Mesenchymal stem cell (in vitro differentiated cells and primary cell): ENCODE results near the gene RANBP9.

Experiments
- DNase-seq: peaks from one replicate; pipeline ENCODE4 v3.0.0-alpha.2; 2013
- H2AFZ ChIP-seq: one replicate; pipeline ENCODE4 v1.6.1; 2013; ENCODE audit warnings: low read depth, mild to moderate bottlenecking, control low read depth, inconsistent platforms, low read length, moderate library complexity
- H2AK5ac ChIP-seq: 2 replicates; pipeline ENCODE4 v1.6.1; 2013; ENCODE audit warnings: low read length, moderate library complexity, mild to moderate bottlenecking, inconsistent platforms; ENCODE audit not compliant: severe bottlenecking
- H2BK120ac ChIP-seq: one replicate; pipeline ENCODE4 v1.6.1; 2013; ENCODE audit warnings: low read depth, mild to moderate bottlenecking, inconsistent platforms, low read length, moderate library complexity
- H2BK12ac ChIP-seq, 2 experiments: one replicate each; pipeline ENCODE4 v1.6.1; 2013; ENCODE audit warnings: inconsistent platforms in 2 of 2, low read length in 2 of 2, mild to moderate bottlenecking in 2 of 2, moderate library complexity in 2 of 2, control low read depth in 1 of 2
- H2BK15ac ChIP-seq: one replicate; pipeline ENCODE4 v1.6.1; 2013; ENCODE audit warnings: mild to moderate bottlenecking, low read depth, inconsistent platforms; ENCODE audit not compliant: poor library complexity, severe bottlenecking
- H2BK5ac ChIP-seq: 2 replicates; pipeline ENCODE4 v1.6.1; 2013; ENCODE audit warnings: low read depth, mild to moderate bottlenecking, low read length, control low read depth, inconsistent platforms; ENCODE audit not compliant: poor library complexity, severe bottlenecking
- H3K14ac ChIP-seq, 2 experiments: one replicate each; pipeline ENCODE4 v1.6.1; 2013; ENCODE audit warnings: inconsistent platforms in 2 of 2, low read length in 2 of 2, control low read depth in 1 of 2, mild to moderate bottlenecking in 1 of 2, moderate library complexity in 1 of 2
- H3K18ac ChIP-seq, 2 experiments: one replicate each; pipeline ENCODE4 v1.6.1; 2013; ENCODE audit warnings: inconsistent platforms in 2 of 2, low read length in 2 of 2, control low read depth in 1 of 2, low read depth in 1 of 2, mild to moderate bottlenecking in 1 of 2
- H3K23ac ChIP-seq, 2 experiments: one replicate each; pipeline ENCODE4 v1.6.1; 2013; ENCODE audit warnings: inconsistent platforms in 2 of 2, low read length in 2 of 2, mild to moderate bottlenecking in 2 of 2, moderate library complexity in 2 of 2, control low read depth in 1 of 2
- H3K27ac ChIP-seq: 2 replicates; pipeline ENCODE4 v1.5.1; 2013; ENCODE audit warnings: mild to moderate bottlenecking, moderate library complexity, low read length, control low read depth, inconsistent platforms; ENCODE audit not compliant: poor library complexity, severe bottlenecking
- H3K27me3 ChIP-seq, 2 experiments: 2 replicates each; pipeline versions ENCODE4 v1.6.1 to v1.7.0; 2013; ENCODE audit warnings: low read length in 2 of 2, mild to moderate bottlenecking in 2 of 2, moderate library complexity in 2 of 2, control low read depth in 1 of 2, inconsistent platforms in 1 of 2; ENCODE audit not compliant: control insufficient read depth in 1 of 2, insufficient read depth in 1 of 2
- H3K36me3 ChIP-seq, 2 experiments: 2 replicates each; pipeline versions ENCODE4 v1.6.1 to v1.7.0; 2013; ENCODE audit warnings: low read length in 2 of 2, control low read depth in 1 of 2, inconsistent platforms in 1 of 2, low read depth in 1 of 2, mild to moderate bottlenecking in 1 of 2; ENCODE audit not compliant: insufficient read depth in 2 of 2, control insufficient read depth in 1 of 2
- H3K4ac ChIP-seq, 2 experiments: one replicate each; pipeline ENCODE4 v1.6.1; 2013; ENCODE audit warnings: inconsistent platforms in 2 of 2, low read length in 2 of 2, mild to moderate bottlenecking in 2 of 2, moderate library complexity in 2 of 2, control low read depth in 1 of 2, low read depth in 1 of 2
- H3K4me1 ChIP-seq: 2 replicates; pipeline ENCODE4 v1.6.1; 2013; ENCODE audit warnings: low read depth, low read length, control low read depth; ENCODE audit not compliant: control insufficient read depth, insufficient read depth
- H3K4me2 ChIP-seq: 2 replicates; pipeline ENCODE4 v1.6.1; 2013; ENCODE audit warnings: low read length, mild to moderate bottlenecking, inconsistent platforms; ENCODE audit not compliant: poor library complexity, severe bottlenecking
- H3K4me3 ChIP-seq, 2 experiments: 2 replicates each; pipeline versions ENCODE4 v1.5.1 to v1.7.0; 2013; ENCODE audit warnings: low read length in 2 of 2, mild to moderate bottlenecking in 2 of 2, control low read depth in 1 of 2, low read depth in 1 of 2; ENCODE audit not compliant: insufficient read depth in 1 of 2
- H3K79me1 ChIP-seq: replicated peaks from 2 replicates; pipeline ENCODE4 v1.6.1; 2013; ENCODE audit warnings: mild to moderate bottlenecking, control low read depth, low read length, inconsistent platforms; ENCODE audit not compliant: poor library complexity, severe bottlenecking
- H3K9ac ChIP-seq: 2 replicates; pipeline ENCODE4 v1.7.0; 2013; ENCODE audit warnings: mild to moderate bottlenecking, low read length, moderate library complexity
- H3K9me3 ChIP-seq: 2 replicates; pipeline ENCODE4 v1.7.0; 2013; ENCODE audit warnings: mild to moderate bottlenecking, low read length; ENCODE audit not compliant: control insufficient read depth
- H4K8ac ChIP-seq: one replicate; pipeline ENCODE4 v1.6.1; 2013; ENCODE audit warnings: inconsistent platforms, mild to moderate bottlenecking, low read length, moderate library complexity
- H4K91ac ChIP-seq: one replicate; pipeline ENCODE4 v1.6.1; 2013; ENCODE audit warnings: mild to moderate bottlenecking, low read length, inconsistent platforms
- WGBS: methylation state at CpG from one replicate; pipeline ENCODE4 v1.1.7; 2013; ENCODE audit warnings: mixed read lengths; 5-methylcytosine and 5-hydroxymethylcytosine counted together

RANBP9 gene

DNA sequence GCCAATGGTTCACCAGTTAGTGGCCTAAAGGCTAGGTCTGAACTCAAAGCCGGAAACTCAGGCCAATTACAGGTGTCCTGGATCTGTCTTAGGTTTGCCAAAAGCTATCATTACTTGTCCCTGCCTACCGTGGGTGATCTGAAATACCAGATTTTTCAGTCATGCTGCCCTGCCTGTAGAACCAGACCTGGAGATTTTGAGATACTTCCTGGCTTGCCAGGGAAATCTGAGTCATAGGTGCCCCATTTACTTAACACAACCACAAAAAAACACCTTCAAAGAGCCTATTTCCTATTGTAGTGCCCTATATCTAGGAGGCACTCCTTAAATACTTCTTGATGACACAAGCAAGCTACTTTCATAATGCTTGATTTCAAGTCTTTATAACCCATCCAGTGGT, 13.9 kb upstream of the RANBP9 start:
- H3K27ac ChIP-seq = no peak overlapping the region
- H3K23ac ChIP-seq = no peak overlapping the region
- no peak overlapping the region for H2BK15ac ChIP-seq
- H2AFZ ChIP-seq = no peak overlapping the region
- H3K4ac ChIP-seq = no peak overlapping the region
- H2BK12ac ChIP-seq = no peak overlapping the region
- no peaks in the 10 kb centered on the region for H3K36me3 ChIP-seq
- no peaks in the 10 kb centered on the region for H3K79me1 ChIP-seq
- H3K4me2 ChIP-seq = no peak overlapping the region
- H3K14ac ChIP-seq = no peak overlapping the region
- no peak for DNase-seq
- no peak overlapping the region for H2BK5ac ChIP-seq
- no peak overlapping the region for H2BK120ac ChIP-seq
- WGBS = 89% methylated on average over 2 of the region's 2 CpGs
- no peak overlapping the region for H3K9ac ChIP-seq
- H4K8ac ChIP-seq = no peak overlapping the region
- no peaks in the 10 kb centered on the region for H3K9me3 ChIP-seq
- H4K91ac ChIP-seq = no peak overlapping the region
- peaks cover 2% of the 10 kb centered on the region for H3K4me1 ChIP-seq
- no peak overlapping the region for H3K18ac ChIP-seq
- H3K27me3 ChIP-seq = no peaks in the 10 kb centered on the region
- H2AK5ac ChIP-seq = no peak overlapping the region
- H3K4me3 ChIP-seq = no peak overlapping the region

DNA sequence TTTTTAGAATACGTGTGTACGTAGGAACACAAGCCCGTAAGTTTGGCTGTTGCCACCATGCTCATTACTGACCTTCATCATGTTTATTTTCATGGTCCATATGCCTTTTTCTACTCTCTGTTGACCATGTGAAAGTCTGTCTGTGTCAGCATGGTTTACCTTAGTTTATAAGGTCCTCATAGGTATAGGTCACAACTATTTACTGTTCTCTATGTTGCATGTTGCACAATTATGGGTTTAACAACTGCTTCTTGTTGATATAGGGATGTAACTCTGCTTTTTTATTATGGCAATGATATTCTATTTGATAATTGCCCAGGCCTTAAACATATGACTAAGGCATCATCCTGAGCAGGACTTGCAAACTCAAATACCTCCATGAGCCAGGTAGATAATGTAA, 13.4 kb upstream of the RANBP9 start:
- no peaks in the 10 kb centered on the region for H3K36me3 ChIP-seq
- no peak overlapping the region for H2AFZ ChIP-seq
- no peak overlapping the region for H4K91ac ChIP-seq
- no peak overlapping the region for H3K23ac ChIP-seq
- H3K79me1 ChIP-seq = no peaks in the 10 kb centered on the region
- no peak overlapping the region for H3K9ac ChIP-seq
- no peak for DNase-seq
- H3K4me1 ChIP-seq = peaks cover 2% of the 10 kb centered on the region
- no peak overlapping the region for H2BK5ac ChIP-seq
- H2BK15ac ChIP-seq = no peak overlapping the region
- no peak overlapping the region for H3K18ac ChIP-seq
- H3K4ac ChIP-seq = no peak overlapping the region
- no peaks in the 10 kb centered on the region for H3K27me3 ChIP-seq
- WGBS = 93% methylated on average over 3 of the region's 3 CpGs
- no peak overlapping the region for H4K8ac ChIP-seq
- no peak overlapping the region for H3K4me3 ChIP-seq
- H3K14ac ChIP-seq = no peak overlapping the region
- H3K9me3 ChIP-seq = no peaks in the 10 kb centered on the region
- H2AK5ac ChIP-seq = no peak overlapping the region
- no peak overlapping the region for H3K27ac ChIP-seq
- no peak overlapping the region for H3K4me2 ChIP-seq
- H2BK120ac ChIP-seq = no peak overlapping the region
- H2BK12ac ChIP-seq = no peak overlapping the region

DNA sequence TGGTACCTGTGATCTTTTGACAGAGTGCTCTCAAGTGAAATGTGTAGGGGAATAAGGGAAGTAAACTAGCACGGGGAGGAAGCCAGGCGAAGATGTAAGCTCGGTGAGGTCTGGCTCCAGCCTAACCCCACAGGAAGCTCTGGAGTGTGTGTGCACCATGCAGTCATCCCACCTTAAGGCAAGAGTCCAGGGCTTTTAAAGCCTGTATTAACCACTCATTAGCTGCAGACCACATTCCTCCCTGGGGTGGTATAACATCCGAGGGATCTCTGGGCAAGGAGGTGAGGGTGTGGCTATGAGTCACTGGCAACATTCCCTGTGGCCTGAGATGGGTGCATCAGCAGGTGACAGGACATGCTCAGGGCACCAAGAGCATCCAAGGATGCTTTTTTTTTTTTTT, 12.5 kb upstream of the RANBP9 start:
- Histone ChIP-seq H2AK5ac (no peak overlapping the region), H3K79me1 (no peaks in the 10 kb centered on the region), H2BK5ac (no peak overlapping the region), H3K9ac (no peak overlapping the region), H3K36me3 (no peaks in the 10 kb centered on the region), H3K27ac (no peak overlapping the region), H3K4me3 (no peak overlapping the region), H2BK15ac (no peak overlapping the region), H3K27me3 (no peaks in the 10 kb centered on the region), H2BK12ac (no peak overlapping the region), H4K8ac (no peak overlapping the region), H3K18ac (no peak overlapping the region), H3K9me3 (no peaks in the 10 kb centered on the region), H3K4me2 (no peak overlapping the region), H3K14ac (no peak overlapping the region), H3K23ac (no peak overlapping the region), H3K4me1 (no peaks in the 10 kb centered on the region), H2BK120ac (no peak overlapping the region), H3K4ac (no peak overlapping the region), H4K91ac (no peak overlapping the region), H2AFZ (no peak overlapping the region)
- WGBS = 77% methylated on average over 4 of the region's 4 CpGs
- no peak for DNase-seq

DNA sequence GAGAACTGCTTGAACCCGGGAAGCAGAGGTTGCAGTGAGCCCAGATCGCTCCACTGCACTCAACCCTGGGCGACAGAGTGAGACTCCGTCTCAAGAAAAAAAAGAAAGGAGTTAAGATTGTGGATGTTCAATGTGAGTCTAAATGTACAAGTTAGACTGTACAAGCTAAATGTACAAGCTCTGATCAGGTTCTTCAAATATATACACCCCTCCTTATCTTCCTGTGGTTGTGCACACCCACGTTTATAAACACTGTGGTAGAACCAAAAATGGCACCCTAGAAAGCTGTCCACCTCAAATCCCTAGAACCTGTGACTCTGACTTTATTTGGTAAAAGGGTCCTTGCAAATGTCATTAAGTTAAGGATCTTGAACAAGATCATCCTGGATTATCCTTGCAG, 11.2 kb upstream of the RANBP9 start:
- Histone ChIP-seq H3K14ac (no peak overlapping the region), H3K9me3 (no peaks in the 10 kb centered on the region), H4K91ac (no peak overlapping the region), H3K9ac (no peak overlapping the region), H3K36me3 (no peaks in the 10 kb centered on the region), H3K79me1 (no peaks in the 10 kb centered on the region), H2AFZ (no peak overlapping the region), H2BK12ac (no peak overlapping the region), H2BK120ac (no peak overlapping the region), H3K18ac (no peak overlapping the region), H4K8ac (no peak overlapping the region), H2AK5ac (no peak overlapping the region), H3K4me3 (no peak overlapping the region), H3K4me2 (no peak overlapping the region), H3K27ac (no peak overlapping the region), H2BK5ac (no peak overlapping the region), H2BK15ac (no peak overlapping the region), H3K27me3 (no peaks in the 10 kb centered on the region), H3K4me1 (no peaks in the 10 kb centered on the region), H3K23ac (no peak overlapping the region), H3K4ac (no peak overlapping the region)
- WGBS = 76% methylated on average over 3 of the region's 5 CpGs
- no peak for DNase-seq
